GM10847 (cell line): ENCODE results near the gene THOC6.
A peak's percentile ranks its signal among the peaks of the same experiment; 100 is the strongest.

Source experiments
- POLR2A ChIP-seq: IDR thresholded peaks from 2 replicates; pipeline ENCODE4 v1.6.1; 2011; ENCODE audit not compliant: insufficient read length; ENCODE audit errors: extremely low read depth

THOC6 gene

GRCh38 chr16:3023669-3024478, at the start of gene THOC6, which contains the start of gene HCFC1R1:
Gene THOC6, plus strand, starts transcription at chr16:3024035. Its CDS starts 292 bp downstream, at chr16:3024327.
Gene HCFC1R1, minus strand, starts transcription at chr16:3023942. Its CDS starts 1 bp downstream, at chr16:3023941.
- TF ChIP-seq POLR2A = peak; percentile 75

GRCh38 chr16:2974319-2975056, 49.3 kb upstream of the THOC6 start:
- no peak for TF ChIP-seq POLR2A

- no peak for TF ChIP-seq POLR2A
Measured at GRCh38 chr16:2975161-2975795, 48.6 kb upstream of the THOC6 start.

GRCh38 chr16:2976201-2976600, 47.6 kb upstream of the THOC6 start:
- TF ChIP-seq POLR2A = no peak

GRCh38 chr16:2976673-2977072, 47.2 kb upstream of the THOC6 start:
- TF ChIP-seq POLR2A = no peak

GRCh38 chr16:2977440-2977839, 46.4 kb upstream of the THOC6 start:
- TF ChIP-seq POLR2A = no peak

GRCh38 chr16:2979669-2980226, 44.1 kb upstream of the THOC6 start:
- no peak for TF ChIP-seq POLR2A

GRCh38 chr16:2980227-2981176, 43.3 kb upstream of the THOC6 start, which contains the start of gene PKMYT1:
Gene PKMYT1, minus strand, starts transcription at chr16:2980446. Its CDS starts 789 bp downstream, at chr16:2979657.
- peak; percentile 95 for TF ChIP-seq POLR2A

GRCh38 chr16:2981177-2981898, 42.5 kb upstream of the THOC6 start:
- no peak for TF ChIP-seq POLR2A

- no peak for TF ChIP-seq POLR2A
Measured at GRCh38 chr16:2981899-2982250, 42.0 kb upstream of the THOC6 start.

- no peak for TF ChIP-seq POLR2A
Measured at GRCh38 chr16:2982402-2982801, 41.4 kb upstream of the THOC6 start.

GRCh38 chr16:2983706-2984136, 40.1 kb upstream of the THOC6 start:
- no peak for TF ChIP-seq POLR2A

- no peak for TF ChIP-seq POLR2A
Measured at GRCh38 chr16:2985462-2985861, 38.4 kb upstream of the THOC6 start.
